Osteoblast (primary cell): ENCODE results near the gene ACE. TPM values are rescaled to one million over a fixed set of nuclear protein-coding genes. Genes with fewer than 3 reads are reported as not detected.
A peak's percentile ranks its signal among the peaks of the same experiment; 100 is the strongest.

ENCODE experiments used
- DNase-seq: peaks from one replicate; pipeline ENCODE4 v3.0.0; 2011; ENCODE audit warnings: low spot score, mixed read lengths; ENCODE audit not compliant: insufficient read length; ENCODE audit errors: missing footprints
- H2AFZ ChIP-seq: 2 replicates; pipeline ENCODE4 v1.6.0; 2011; ENCODE audit warnings: mild to moderate bottlenecking, low read length
- H3K27ac ChIP-seq: 2 replicates; pipeline ENCODE4 v1.5.1; 2011; ENCODE audit warnings: mild to moderate bottlenecking, low read depth, low read length, moderate library complexity
- H3K27me3 ChIP-seq: 2 replicates; pipeline ENCODE4 v1.6.0; 2012; ENCODE audit warnings: mild to moderate bottlenecking, control low read depth, inconsistent platforms, low read length, moderate library complexity; ENCODE audit not compliant: insufficient read depth
- H3K36me3 ChIP-seq: 2 replicates; pipeline ENCODE4 v1.5.1; 2011; ENCODE audit warnings: mild to moderate bottlenecking, low read length, control low read depth, moderate library complexity; ENCODE audit not compliant: insufficient read depth
- H3K4me1 ChIP-seq: 2 replicates; pipeline ENCODE4 v1.5.1; 2011; ENCODE audit warnings: mild to moderate bottlenecking, low read length, control low read depth, moderate library complexity; ENCODE audit not compliant: insufficient read depth
- H3K4me2 ChIP-seq: 2 replicates; pipeline ENCODE4 v1.6.0; 2011; ENCODE audit warnings: mild to moderate bottlenecking, low read length; ENCODE audit not compliant: insufficient read depth
- H3K4me3 ChIP-seq: fragments of 200-600 bp; sonication (generic); 3 replicates; pipeline ENCODE4 v1.5.1; 2012; ENCODE audit warnings: mild to moderate bottlenecking, low read length, inconsistent platforms; ENCODE audit not compliant: insufficient read depth
- H3K79me2 ChIP-seq: 2 replicates; pipeline ENCODE4 v1.6.0; 2012; ENCODE audit warnings: mild to moderate bottlenecking, low read length, control low read depth, inconsistent platforms; ENCODE audit not compliant: insufficient read depth
- H3K9me3 ChIP-seq: 2 replicates; pipeline ENCODE4 v1.5.1; 2011; ENCODE audit warnings: low read depth, low read length, control low read depth
- H4K20me1 ChIP-seq: 2 replicates; pipeline ENCODE4 v1.6.0; 2012; ENCODE audit warnings: mild to moderate bottlenecking, low read length, control low read depth; ENCODE audit not compliant: insufficient read depth
- CTCF ChIP-seq: IDR thresholded peaks from 2 replicates; pipeline ENCODE4 v1.5.1; 2011; ENCODE audit warnings: mild to moderate bottlenecking, low read depth, low read length, moderate library complexity; ENCODE audit errors: extremely low read depth
- total RNA-seq: library from RNA; depleted of rRNA; stranded (reverse); fragments of >200 nt; gene quantifications from 2 replicates; pipeline ENCODE4 v1.2.3, GENCODE V29; 2012

The ACE gene
- total RNA-seq, 1 donor: 10.1 TPM

- Histone ChIP-seq H3K4me2 (no peak overlapping the region), H3K79me2 (no peaks in the 10 kb centered on the region), H2AFZ (no peak overlapping the region), H4K20me1 (no peaks in the 10 kb centered on the region), H3K27me3 (peaks cover 36% of the 10 kb centered on the region), H3K27ac (no peak overlapping the region), H3K9me3 (no peaks in the 10 kb centered on the region), H3K4me1 (no peaks in the 10 kb centered on the region), H3K4me3 (no peak overlapping the region), H3K36me3 (no peaks in the 10 kb centered on the region)
- TF ChIP-seq CTCF: no peak
- no peak for DNase-seq
These were observed 27.4 kb downstream of the ACE start for GRCh38 chr17:63504261-63504660.

- Histone ChIP-seq H3K4me3 (no peak overlapping the region), H3K4me2 (no peak overlapping the region), H3K27me3 (peaks cover 37% of the 10 kb centered on the region), H3K9me3 (no peaks in the 10 kb centered on the region), H3K4me1 (no peaks in the 10 kb centered on the region), H3K27ac (no peak overlapping the region), H3K36me3 (no peaks in the 10 kb centered on the region), H3K79me2 (no peaks in the 10 kb centered on the region), H2AFZ (no peak overlapping the region), H4K20me1 (no peaks in the 10 kb centered on the region)
- DNase-seq: no peak
- TF ChIP-seq CTCF: no peak
These were observed 28.5 kb downstream of the ACE start for GRCh38 chr17:63505341-63505740.

GRCh38 chr17:63506627-63507026, 29.8 kb downstream of the ACE start:
- Histone ChIP-seq H3K4me1 (no peaks in the 10 kb centered on the region), H3K4me2 (no peak overlapping the region), H3K27ac (no peak overlapping the region), H3K9me3 (no peaks in the 10 kb centered on the region), H2AFZ (no peak overlapping the region), H3K27me3 (peaks cover 27% of the 10 kb centered on the region), H3K4me3 (no peak overlapping the region), H4K20me1 (no peaks in the 10 kb centered on the region), H3K79me2 (no peaks in the 10 kb centered on the region), H3K36me3 (no peaks in the 10 kb centered on the region)
- DNase-seq: no peak
- no peak for TF ChIP-seq CTCF

- Histone ChIP-seq H3K9me3 (no peaks in the 10 kb centered on the region), H4K20me1 (no peaks in the 10 kb centered on the region)
These were observed 34.5 kb downstream of the ACE start for GRCh38 chr17:63511331-63511730.

More at GRCh38 chr17:63511331-63511730, 34.5 kb downstream of the ACE start:
- peaks cover 24% of the 10 kb centered on the region for H3K27me3 ChIP-seq
- no peaks in the 10 kb centered on the region for H3K36me3 ChIP-seq
- H3K27ac ChIP-seq: no peak overlapping the region
- H3K4me3 ChIP-seq: no peak overlapping the region
- peak; percentile 38 for DNase-seq
- no peaks in the 10 kb centered on the region for H3K4me1 ChIP-seq
- H3K4me2 ChIP-seq: no peak overlapping the region
- no peaks in the 10 kb centered on the region for H3K79me2 ChIP-seq
- no peak overlapping the region for H2AFZ ChIP-seq
- no peak for TF ChIP-seq CTCF
